Esophagus muscularis mucosa (tissue), 3 donors: ENCODE measurements around the gene NRGN.

Experiments
- CTCF ChIP-seq, 3 experiments: fragments of 200-600 bp in 2 of 3; fragments of 450-650 bp in 1 of 3; sonication (generic) in 2 of 3; IDR thresholded peaks; one replicate each; pipeline ENCODE4 v1.5.1; 2017 to 2019; ENCODE audit warnings: antibody characterized with exemption in 3 of 3, mild to moderate bottlenecking in 2 of 3, moderate library complexity in 1 of 3
- POLR2AphosphoS5 ChIP-seq, 2 donors: sonication (generic); formaldehyde crosslinking; IDR thresholded peaks; one replicate each; pipeline ENCODE4 v1.6.1; 2017; ENCODE audit warnings: antibody characterized with exemption in 2 of 2

- no peak for TF ChIP-seq POLR2AphosphoS5 (IDR thresholded peaks at IDR 0.05)
- TF ChIP-seq CTCF (IDR thresholded peaks at IDR 0.05) = no peak
Observed at GRCh38 chr11:124717786-124718651, 21.7 kb upstream of the NRGN start.
